Measurements from ENCODE around the gene PRDM16. TPM values are rescaled to one million over a fixed set of nuclear protein-coding genes. Genes with fewer than 3 reads are reported as not detected.

PRDM16 gene
- total RNA-seq, 1 donor from 2014 or later: 17.7 TPM

DNA sequence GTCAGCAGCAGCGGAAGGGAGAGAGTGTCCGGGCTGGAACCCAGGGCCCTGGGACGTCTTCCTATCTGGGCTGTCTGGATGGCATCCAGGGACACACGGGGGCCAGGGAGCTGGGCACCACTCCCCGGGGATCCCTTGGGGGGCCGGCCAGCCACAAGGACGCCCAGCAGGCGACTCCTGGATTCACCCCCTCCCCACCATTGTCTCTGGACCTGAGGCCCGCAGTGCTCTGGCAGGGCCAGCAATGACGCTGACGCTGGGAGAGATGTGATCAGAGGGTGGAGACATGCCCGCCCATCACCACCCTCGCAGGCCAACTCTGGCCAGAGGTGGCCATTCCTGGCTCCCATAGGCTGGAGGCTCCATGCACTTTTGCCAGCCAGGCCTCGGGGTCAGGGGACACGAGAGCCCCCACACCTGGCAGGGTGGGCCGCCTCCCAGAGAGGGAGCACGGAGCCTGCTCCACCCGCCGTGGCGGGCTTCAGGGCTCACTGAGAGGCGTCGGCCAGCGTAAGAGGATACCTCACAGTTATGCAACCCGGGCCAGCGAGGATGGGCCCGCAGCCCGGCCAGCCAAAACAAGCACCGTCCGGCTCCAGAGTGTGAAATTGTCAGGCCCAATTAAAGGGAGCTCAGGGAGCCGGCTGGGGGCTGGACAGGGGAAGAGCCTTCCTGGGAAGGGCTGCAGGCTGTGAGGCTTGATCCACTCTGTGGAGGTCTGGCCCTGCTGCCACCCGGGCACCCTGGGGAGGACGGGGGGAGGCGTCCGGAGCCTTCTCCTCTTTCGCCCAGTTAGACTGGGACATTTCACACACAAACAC lies 37.4 kb upstream of the PRDM16 start:
- intact Hi-C loops (cut with micrococcal nuclease): no loop called here
- DNase-seq: no peak
- no peak for ATAC-seq

DNA sequence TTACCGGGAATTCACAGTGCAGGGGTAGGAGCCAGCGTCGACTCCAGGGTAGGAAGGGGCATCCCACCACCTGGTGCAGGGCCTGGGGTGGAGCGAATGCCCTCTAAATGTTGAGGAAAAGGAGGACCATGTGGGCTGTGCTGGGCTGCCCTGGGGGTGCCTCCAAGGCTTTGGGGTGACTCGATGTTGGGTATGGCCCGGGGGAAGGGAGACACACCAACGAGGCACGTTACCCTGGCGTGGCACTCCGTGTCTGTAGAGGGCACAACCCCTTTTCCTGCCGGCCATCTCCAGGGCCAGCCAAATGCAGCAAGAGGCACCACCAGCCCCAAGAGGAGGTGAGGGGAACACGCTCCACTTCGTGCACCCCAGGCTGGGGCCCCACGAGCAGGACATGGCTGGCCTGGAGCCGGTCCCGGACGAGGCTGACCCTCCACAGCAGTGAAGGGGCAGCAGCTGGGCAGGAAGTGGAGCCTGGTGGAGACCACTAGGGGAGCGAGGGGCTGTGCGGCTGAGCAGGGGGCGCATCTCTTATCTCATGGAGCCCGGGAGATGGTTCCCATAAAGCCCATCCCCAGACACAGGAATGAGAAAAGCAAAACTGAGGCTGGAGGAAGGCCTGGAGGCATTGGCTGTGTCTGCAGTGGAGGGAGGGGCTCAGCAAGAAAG lies 36.5 kb upstream of the PRDM16 start:
- ATAC-seq (no peak), DNase-seq (no peak)
- intact Hi-C loops (cut with micrococcal nuclease): no loop called here

DNA sequence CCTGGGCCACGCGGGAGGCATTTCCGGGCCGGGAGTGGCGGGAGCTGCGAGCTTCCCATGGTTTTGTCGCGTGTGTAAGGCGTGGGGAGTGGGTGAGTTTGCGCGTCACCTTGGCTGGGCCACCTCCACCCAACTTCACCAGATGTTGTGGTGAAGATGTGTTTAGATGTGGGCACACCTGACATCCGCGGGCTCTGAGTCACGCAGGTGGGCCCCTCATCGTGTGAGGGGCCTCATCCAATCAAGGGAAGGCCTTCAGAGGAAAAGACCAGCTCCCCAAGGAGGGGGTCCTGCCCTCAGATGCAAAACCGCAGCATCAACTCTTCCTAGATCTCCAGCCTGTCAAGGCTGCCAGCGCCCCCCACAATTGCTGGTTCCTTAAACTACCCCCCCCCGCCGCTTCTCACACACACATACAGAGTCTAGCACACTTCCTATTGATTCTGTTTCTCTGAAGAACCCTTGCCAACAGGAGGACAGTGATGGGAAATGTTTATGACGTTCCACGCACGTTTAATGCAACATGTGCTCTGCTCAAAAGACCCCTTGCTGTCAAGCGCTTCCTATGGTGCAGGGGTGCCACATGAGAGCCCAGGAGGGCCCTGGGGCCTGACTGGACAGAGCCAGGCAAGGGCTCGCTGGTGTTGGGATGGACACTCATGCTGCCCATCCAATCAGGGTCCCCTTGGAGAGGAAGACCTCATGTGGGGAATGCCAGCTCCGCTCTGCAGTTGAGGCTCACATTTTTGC lies 35.8 kb upstream of the PRDM16 start:
- intact Hi-C loops (cut with micrococcal nuclease): no loop called here
- no peak for DNase-seq
- no peak for ATAC-seq

- intact Hi-C loops (cut with micrococcal nuclease): no loop called here
- no peak for ATAC-seq
- DNase-seq: no peak
Observed at GRCh38 chr1:3033790-3034090, 35.3 kb upstream of the PRDM16 start.

DNA sequence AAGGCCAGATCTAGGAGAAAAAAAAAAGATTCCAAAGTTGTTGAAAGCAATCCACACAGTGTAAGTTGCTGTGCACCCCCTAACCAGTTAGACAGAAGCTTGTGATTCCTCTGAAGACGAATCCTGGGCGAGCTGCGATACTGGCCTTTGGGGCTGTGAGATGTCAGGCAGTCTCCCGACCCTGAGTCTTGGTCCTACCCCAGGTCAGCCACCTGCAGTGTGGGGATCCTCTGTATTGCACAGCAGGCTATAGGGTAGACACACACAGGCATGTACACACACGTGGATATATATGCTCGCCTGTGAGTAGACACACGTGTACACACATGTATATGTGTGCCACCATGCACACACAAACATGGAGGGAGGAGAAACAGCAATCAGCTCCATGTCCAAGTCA lies 34.8 kb upstream of the PRDM16 start:
- DNase-seq: no peak
- intact Hi-C loops (cut with micrococcal nuclease): no loop called here
- ATAC-seq: no peak

DNA sequence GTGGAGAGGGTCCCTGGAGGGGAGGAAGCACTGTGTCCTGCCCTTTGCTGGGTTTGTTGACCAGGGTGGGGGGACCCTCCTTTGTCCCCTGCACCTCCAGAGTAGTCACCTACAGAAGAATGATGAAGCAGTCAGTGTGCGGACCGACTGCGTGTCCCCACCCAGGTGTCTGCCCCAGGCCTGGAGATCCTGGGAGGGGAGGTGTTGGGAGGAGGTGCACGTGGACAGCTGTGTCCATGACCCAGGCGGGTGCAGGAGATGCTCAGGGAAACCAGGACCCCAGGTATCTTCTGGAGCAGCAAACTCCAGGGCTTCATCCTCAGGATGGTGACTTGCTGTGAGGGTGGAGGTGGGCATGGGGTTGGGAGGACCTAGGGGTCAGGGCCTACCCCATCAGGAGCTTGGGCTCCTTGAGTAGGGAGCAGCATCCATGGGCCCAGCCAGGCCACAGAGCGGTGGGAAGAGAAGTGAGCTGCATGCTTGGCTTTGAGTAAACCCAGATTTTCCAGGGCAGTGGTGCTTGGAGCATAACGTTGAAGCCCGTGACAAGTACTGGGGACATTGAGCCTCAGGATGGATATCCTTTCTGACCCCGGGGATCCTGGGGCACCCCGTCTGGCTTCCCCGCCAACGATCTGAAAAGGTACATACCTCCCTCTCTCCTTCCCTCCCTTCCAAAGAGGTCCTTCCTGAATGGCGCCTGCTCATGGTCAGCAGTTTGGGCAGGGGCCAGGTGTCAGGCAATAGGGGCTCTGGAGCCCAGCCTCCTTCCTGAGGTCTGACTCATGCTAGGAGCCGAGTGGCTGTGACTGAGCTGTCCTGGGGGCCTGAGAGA lies 34.1 kb upstream of the PRDM16 start:
- ATAC-seq (no peak), DNase-seq (no peak)
- intact Hi-C loops (cut with micrococcal nuclease): no loop called here

DNA sequence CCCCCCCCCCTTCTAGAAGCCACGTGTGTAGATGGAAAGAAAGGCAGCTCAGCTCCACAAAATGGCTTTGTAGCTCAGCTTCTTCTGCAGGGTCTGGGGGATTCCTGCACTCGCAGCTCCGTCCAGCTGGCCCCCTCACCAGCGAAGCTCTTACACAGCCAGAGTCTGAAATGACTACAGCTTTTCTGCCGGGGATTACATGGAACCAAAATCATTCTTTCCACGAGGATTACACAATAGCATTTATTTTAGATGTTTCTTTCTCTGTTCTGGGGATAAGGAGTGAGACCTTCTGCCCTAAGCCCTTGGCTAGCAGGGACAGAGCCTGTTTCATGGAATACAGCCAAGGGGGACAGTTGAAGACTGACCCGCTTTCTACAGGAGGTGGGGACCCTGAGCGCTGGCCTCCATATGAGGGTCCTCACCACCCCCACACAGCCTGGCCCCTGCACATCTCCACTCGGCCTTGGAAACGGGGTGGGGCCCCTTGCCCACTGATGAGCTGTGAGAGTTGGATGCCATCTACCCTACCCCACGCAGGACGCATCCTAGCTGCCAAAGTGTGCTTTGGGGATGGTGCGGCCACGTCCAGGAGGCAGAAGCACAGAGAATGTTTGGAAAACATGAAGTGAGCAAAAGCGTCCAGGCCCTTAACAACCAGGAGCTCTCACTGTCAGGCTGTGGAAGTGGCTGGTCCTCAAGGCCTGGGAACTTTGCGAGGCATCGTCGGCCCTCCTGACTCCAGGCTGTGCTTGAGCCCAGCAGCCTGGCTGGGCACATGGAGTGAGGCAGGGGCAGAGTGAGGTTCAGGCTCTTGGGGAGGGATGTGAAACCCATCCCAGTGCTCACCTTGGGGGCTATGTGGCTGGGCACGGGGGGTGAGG lies 33.2 kb upstream of the PRDM16 start:
- no peak for DNase-seq
- no peak for ATAC-seq
- intact Hi-C loops (cut with micrococcal nuclease): no loop called here

DNA sequence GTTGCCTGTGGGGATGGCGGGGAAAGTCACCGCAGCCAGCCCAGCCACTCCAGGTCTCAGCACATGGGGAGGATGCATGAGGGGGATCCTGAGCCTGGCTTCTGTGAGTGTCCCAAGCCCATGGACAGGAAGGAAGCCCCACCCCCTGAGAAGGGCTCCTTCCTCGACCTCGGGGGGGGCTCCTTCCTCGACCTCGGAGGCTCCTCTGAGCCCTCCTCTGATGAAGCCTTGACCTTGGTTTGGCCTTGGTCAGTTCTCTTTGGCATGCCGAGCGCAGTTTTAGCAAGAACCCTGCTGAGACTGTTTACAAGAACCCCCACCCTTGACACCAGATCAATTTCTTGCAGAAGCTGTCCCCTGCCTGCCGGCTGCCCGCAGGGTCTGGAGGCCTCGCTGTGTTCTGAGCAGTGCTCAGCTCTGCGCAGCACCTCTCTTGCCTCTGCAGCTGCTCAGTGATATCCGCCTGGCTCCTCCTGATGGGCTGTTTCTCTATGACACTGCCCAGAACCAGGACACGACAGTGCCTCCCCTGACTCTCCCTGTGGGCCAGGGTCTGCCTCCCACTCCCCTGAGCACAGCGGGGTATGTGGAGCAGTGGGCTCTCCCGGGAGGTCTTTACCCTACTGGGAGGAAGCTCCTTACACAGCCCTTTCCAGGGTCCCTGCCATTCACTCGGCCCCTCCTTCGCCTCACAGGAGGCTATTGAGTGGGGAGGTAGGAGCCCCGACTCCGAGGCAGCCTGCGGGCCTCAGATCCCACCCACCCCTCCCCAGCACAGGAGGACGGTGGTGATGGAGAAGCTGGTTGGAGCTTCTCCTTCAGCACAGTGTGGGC lies 32.3 kb upstream of the PRDM16 start:
- intact Hi-C loops (cut with micrococcal nuclease): no loop called here
- DNase-seq: no peak

DNA sequence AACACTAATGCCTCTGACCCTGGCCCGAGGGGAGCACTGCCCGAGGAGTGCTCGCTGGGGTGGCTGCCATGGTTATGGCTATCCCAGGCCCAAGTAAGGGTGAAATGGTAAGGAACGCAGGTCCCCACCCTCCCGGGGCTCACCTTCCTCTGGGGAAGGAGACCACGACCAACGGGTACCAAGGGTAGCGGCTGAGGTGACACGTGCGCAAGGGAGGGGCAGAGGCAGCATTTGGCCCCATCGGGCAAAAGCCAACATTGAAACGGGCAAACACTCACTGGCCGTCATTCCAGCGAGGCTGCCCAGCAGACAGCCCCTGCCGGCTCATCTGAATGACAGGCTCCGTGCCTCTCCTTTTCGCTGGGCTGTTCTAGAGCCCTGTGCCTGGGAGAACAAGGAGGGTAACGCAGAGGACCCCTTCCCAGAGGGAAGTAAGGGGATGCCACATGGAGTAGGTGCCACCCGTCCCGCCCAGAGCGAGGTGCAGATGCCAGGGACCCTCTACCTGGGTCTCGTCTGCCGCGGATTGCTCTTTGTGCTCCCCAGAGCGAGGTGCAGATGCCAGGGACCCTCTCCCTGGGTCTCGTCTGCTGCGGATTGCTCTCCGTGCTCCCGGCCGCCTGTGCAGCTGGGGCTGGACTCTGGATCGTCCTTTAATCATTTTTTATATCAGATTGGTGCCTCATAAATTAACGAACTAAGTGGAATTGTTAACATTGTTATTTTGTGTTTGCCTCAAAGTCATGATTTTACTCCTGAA lies 31.5 kb upstream of the PRDM16 start:
- intact Hi-C loops (cut with micrococcal nuclease): no loop called here
- no peak for DNase-seq

More for the DNA sequence above, 32.3 kb upstream of the PRDM16 start:
- ATAC-seq: no peak

GRCh38 chr1:3038113-3038551 lies 30.9 kb upstream of the PRDM16 start:
- DNase-seq (no peak), ATAC-seq (no peak)
- intact Hi-C loops (cut with micrococcal nuclease): no loop called here

More for the DNA sequence above, 31.5 kb upstream of the PRDM16 start:
- ATAC-seq: no peak

DNA sequence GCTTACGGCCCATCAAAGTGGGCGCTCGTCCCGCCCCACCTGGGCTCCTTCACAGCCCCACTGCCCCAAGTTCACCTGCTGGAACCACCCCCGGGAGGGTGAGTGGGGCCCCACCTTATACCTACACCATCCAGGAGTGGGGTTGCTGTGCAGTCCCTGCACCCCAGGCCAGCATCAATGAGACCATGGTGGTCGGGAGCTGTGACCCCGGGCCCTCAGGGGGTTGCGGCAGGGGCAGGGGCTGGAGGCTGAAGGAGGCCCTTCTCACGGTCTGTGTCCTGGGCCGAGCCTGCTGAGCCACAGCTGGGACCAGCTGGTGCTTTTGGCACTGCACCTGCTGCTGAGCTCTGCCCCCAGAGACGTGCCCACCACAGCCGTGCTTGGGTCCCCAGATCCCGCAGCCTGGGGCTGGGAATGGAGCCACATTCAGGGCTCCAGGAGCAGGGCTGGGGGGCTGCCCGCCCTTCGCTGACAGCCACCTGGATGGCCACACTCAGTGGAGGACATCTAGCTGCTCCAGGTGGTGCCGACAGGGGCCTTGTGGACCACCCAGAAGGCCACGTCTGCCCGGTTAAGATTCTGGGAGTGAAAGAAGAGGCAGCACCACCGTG lies 30.3 kb upstream of the PRDM16 start:
- intact Hi-C loops (cut with micrococcal nuclease): no loop called here
- DNase-seq (no peak), ATAC-seq (no peak)

GRCh38 chr1:3040004-3040403 lies 29.0 kb upstream of the PRDM16 start:
- intact Hi-C loops (cut with micrococcal nuclease): no loop called here
- DNase-seq (no peak), ATAC-seq (no peak)

- intact Hi-C loops (cut with micrococcal nuclease): no loop called here
- ATAC-seq (no peak), DNase-seq (no peak)
Observed at GRCh38 chr1:3042481-3042880, 26.5 kb upstream of the PRDM16 start.

DNA sequence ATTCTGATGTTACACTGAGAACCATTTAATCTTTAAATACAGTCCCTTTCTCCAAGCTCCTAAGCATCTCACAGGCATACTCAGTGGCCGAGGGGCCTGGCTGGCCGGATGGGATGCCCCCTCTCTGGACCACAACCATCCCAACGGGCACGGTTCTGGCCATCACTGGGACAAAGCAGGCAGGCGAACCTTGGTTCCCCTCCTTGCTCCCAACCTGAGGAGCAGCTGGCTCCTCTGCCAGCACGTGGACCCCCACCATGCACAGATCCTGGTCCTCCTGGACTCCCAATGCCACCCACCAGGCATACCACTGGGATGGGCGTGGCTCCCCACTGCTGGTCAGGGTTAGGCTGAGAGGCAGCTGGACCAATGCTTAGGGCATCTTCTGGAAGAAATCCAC lies 19.8 kb upstream of the PRDM16 start:
- DNase-seq (no peak), ATAC-seq (no peak)
- intact Hi-C loops (cut with micrococcal nuclease): no loop called here

DNA sequence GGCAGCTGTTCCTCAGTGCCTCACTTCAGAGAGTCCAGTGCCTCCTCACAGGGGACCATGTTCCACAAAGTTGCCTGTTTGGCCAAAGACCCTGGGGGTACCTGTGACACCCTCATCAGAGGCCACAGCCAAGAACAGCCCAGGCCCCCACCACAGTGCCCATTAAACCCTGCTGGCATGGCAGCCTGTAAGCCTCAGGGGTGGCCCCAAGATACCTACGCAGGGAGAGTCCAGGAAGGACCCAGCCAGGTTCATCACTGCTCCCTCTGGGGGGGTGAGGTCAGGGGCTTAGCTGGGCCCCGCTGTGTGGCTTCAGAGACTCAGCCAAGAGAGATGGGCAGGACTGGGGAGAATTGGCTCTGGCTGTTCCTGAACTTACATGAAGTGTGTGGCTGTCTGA lies 19.1 kb upstream of the PRDM16 start:
- intact Hi-C loops (cut with micrococcal nuclease): no loop called here
- no peak for DNase-seq
- ATAC-seq: no peak

DNA sequence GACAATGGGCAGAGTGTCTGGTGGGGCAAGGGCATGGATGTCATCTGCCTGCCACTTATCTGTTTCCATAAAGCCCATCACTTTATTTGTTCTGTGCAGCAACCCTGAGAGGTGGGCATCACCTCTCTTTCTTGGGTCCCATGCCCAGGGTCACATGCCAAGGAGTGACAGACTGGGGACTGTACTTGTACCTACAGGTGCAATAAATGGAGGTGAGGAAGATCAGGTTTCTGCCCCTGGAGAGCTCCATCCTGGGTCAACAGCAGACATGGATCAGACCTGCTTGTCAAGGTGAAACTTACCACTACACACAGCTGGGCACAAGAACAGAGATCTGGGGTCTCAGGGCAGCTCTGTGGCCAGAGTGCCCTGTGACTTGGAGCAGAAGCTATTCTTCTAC lies 18.4 kb upstream of the PRDM16 start:
- DNase-seq (no peak), ATAC-seq (no peak)
- intact Hi-C loops (cut with micrococcal nuclease): no loop called here

Measured in left ventricle myocardium superior (tissue), 1 donor.